Adipose tissue (tissue), 3 donors: Measurements from ENCODE around the gene ITGAE. TPM values are rescaled to one million over a fixed set of nuclear protein-coding genes. Genes with fewer than 3 reads are reported as not detected.

Experiments
- H3K27ac ChIP-seq: one replicate; pipeline ENCODE4 v1.5.1; 2013; ENCODE audit warnings: low read depth, low read length
- WGBS, 3 donors: extraction: QIAGEN DNeasy Blood & Tissue Kit; methylation state at CpG; one replicate each; pipeline ENCODE4 v1.1.7; 2013; 5-methylcytosine and 5-hydroxymethylcytosine counted together
- polyA plus RNA-seq, 3 donors: library from polyadenylated mRNA; stranded (reverse); fragments of 200-250 nt; gene quantifications; one replicate each; pipeline ENCODE4 v1.2.3, GENCODE V29; 2013
- donor health status: healthy with polysubstance abuse.
- donor health status: Bipolar disorder and iron deficiency.
- donor health status: healthy.

Gene ITGAE
- polyA plus RNA-seq, 3 donors, result 17.2 to 47.0 (median 41.3) TPM

DNA sequence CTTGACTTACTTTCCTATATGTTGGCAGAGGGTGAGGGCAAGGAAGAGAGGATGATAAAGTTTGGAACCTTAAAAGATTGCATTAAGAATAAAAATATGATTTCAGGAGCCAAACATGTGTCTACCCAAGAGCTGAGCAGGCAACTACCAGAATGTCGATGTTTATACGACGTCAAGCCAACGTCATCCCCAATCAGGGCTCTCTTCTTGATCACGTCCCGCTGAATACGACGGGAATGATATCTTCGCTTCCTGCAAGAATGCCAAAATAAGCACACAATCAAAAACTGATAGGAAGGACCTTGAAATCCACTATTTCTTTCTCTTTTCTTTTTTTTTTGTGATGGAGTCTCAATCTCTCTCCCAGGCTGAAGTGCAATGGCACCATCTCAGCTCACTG lies 20.1 kb upstream of the ITGAE start:
- WGBS, 3 donors, result 78 to 97% (median 95%) methylated on average over 9 of the region's 9 CpGs
- H3K27ac ChIP-seq, result no peak overlapping the region

DNA sequence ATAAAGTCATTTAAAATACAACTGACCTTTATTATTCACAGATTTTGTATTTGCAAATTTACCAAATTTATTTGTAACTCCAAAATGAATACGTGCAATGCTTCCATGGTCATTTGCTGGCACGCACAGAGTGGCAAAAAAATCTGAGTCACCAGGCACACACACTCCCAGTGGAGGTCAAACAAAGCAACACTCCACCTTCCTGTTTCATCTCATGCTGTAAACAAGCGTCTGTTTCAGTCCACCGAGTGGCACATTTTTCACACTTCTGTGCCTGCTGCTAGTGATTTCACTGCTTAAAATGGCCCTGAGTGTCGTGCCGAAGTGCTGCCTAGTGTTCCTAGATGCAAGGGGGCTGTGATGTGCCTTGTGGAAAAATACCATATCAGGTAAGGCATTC lies 17.8 kb upstream of the ITGAE start:
- no peak overlapping the region for H3K27ac ChIP-seq

GRCh38 chr17:3817851-3818605 lies 17.0 kb upstream of the ITGAE start:
- 91 to 97% (median 92%) methylated on average over 12 of the region's 12 CpGs for WGBS, 3 donors
- no peak overlapping the region for H3K27ac ChIP-seq

More for the DNA sequence above, 17.8 kb upstream of the ITGAE start:
- WGBS, 3 donors, result 78 to 87% (median 79%) methylated on average over 6 of the region's 6 CpGs

DNA sequence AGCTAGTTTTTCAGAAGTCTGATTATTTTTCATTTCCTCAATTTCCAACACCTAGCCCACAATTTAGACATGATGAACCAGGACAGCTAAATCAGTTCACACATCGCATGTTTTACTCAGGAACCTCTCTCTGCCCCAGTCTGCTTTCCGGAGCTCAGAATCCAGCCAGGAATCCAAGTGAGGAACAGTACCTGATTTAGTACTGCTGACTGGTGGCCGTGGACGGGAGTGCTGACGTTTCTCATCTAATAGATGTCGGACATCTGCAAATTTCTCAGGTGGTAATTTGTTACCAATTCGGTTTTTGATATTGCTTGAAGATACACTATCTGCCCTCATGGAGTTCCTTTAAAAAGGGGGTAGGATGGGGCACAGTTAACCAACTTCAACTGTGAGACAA lies 14.9 kb upstream of the ITGAE start:
- H3K27ac ChIP-seq, result no peak overlapping the region
- 88 to 94% (median 92%) methylated on average over 7 of the region's 7 CpGs for WGBS, 3 donors

GRCh38 chr17:3815122-3815521 lies 14.1 kb upstream of the ITGAE start:
- WGBS, 3 donors, result 75 to 89% (median 78%) methylated on average over 6 of the region's 6 CpGs

DNA sequence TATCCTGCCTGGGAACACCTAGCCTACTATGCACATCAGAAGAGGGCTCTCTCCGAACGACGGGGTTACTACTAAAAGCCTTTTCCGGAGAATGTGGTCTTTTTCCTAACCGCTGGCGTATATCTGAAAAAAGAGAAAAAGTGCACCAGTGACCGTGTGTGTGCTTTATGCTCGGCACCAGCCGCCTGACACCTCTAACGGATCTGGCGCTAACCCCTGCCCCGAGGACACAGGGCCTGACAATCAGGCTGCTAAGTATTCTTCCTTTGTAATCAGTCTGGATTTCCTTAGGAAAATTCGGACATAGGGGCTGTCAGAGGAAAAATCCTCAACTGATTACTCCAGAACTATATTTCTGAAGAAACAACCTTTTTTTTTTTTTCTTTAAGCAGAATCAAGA lies 13.4 kb upstream of the ITGAE start:
- 93 to 95% (median 93%) methylated on average over 13 of the region's 13 CpGs for WGBS, 3 donors
- no peak overlapping the region for H3K27ac ChIP-seq

More at GRCh38 chr17:3815122-3815521, 14.1 kb upstream of the ITGAE start:
- no peak overlapping the region for H3K27ac ChIP-seq

- WGBS, 3 donors, result 94% methylated on average over 15 of the region's 15 CpGs
Observed at GRCh38 chr17:3813171-3813570, 12.2 kb upstream of the ITGAE start.

DNA sequence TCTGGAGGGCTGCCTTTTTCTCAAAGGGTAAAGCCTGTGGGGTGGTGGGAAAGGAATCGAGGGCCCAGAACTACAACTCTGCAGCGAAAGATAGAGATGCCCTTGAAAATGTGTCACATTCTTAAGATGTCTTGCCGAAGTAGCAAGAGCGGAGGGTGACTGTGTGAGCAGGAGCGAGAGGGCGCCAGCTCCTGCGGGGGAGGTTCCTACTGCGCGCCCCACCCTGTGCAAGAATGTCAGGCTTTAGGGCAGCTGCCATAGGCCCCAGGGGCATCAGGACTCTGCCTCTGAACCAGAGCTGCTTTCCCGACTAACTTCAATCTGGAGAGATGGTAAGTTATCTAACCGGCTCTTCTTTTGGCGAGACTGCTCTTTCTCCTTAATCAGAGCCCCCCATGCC lies 11.8 kb upstream of the ITGAE start:
- no peak overlapping the region for H3K27ac ChIP-seq
- 88 to 92% (median 89%) methylated on average over 12 of the region's 12 CpGs for WGBS, 3 donors

More at GRCh38 chr17:3813171-3813570, 12.2 kb upstream of the ITGAE start:
- H3K27ac ChIP-seq, result no peak overlapping the region

- no peak overlapping the region for H3K27ac ChIP-seq
- WGBS, 3 donors, result 84 to 90% (median 89%) methylated on average over 10 of the region's 10 CpGs
Observed at GRCh38 chr17:3812284-3812683, 11.3 kb upstream of the ITGAE start.

DNA sequence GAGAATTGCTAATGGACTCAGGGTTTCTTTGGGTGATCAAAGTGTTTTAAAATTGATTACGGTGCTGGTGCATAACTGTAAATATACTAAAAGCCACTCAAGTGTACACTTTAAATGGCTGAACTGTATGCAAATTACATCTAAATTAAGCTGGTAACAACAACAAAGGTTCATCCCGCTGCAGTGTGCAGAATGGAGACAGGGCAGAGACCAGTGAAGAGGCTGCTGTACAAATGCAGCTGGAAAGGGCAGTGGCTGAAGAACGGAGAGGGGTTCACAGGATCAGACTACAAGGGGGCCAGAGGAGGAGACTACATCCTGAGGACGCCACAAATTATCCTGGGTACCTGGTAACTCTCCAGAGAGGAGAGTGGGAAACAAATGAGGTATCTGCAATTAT lies 9.0 kb upstream of the ITGAE start:
- WGBS, 3 donors, result 91 to 93% (median 93%) methylated on average over 4 of the region's 4 CpGs

GRCh38 chr17:3809135-3809534 lies 8.1 kb upstream of the ITGAE start:
- WGBS, 3 donors, result 85 to 97% (median 94%) methylated on average over 4 of the region's 4 CpGs
- H3K27ac ChIP-seq, result no peak overlapping the region

More for the DNA sequence above, 9.0 kb upstream of the ITGAE start:
- H3K27ac ChIP-seq, result no peak overlapping the region

DNA sequence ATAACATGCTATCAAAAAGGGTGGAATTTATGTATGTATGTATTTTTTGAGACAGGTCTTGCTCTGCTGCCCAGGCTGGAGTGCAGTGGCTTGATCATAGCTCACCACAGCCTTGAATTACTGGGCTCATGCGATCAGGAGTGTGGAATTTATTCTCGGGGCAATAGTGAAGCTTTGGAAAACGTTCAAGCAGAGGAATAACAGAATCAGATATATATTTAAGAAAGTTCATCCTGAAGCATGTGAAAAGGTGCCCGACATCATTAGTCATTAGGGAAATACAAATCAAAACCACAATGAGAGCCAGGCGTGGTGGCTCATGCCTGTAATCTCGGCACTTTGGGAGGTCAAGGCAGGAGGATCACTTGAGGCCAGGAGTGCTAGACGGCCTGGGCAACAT lies 7.7 kb upstream of the ITGAE start:
- H3K27ac ChIP-seq, result no peak overlapping the region
- WGBS, 3 donors, result 88 to 91% (median 89%) methylated on average over 7 of the region's 7 CpGs

- WGBS, 3 donors, result 87 to 96% (median 95%) methylated on average over 5 of the region's 5 CpGs
- H3K27ac ChIP-seq, result no peak overlapping the region
Observed at GRCh38 chr17:3805581-3805980, 4.6 kb upstream of the ITGAE start.

GRCh38 chr17:3804503-3804931 lies 3.5 kb upstream of the ITGAE start:
- WGBS, 3 donors, result 40 to 88% (median 80%) methylated on average over 6 of the region's 6 CpGs

DNA sequence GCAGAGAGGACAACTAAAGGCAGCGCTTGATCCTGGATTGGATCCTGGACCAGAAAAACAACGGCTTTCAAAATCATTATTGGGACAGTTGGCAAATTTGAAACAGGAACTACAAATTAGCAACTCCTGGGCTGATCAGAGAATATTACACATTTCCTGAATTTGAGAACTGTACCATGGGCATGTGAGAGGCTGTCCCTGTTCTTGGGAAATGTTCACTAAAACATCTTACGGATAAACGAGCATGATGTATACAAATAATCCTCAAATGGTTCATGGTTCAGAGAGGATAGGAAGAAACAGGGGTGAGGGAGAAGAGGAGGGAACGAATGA lies 2.3 kb upstream of the ITGAE start:
- H3K27ac ChIP-seq, result no peak overlapping the region
- WGBS, 3 donors, result 51 to 65% (median 52%) methylated on average over 5 of the region's 5 CpGs

More at GRCh38 chr17:3804503-3804931, 3.5 kb upstream of the ITGAE start:
- no peak overlapping the region for H3K27ac ChIP-seq

DNA sequence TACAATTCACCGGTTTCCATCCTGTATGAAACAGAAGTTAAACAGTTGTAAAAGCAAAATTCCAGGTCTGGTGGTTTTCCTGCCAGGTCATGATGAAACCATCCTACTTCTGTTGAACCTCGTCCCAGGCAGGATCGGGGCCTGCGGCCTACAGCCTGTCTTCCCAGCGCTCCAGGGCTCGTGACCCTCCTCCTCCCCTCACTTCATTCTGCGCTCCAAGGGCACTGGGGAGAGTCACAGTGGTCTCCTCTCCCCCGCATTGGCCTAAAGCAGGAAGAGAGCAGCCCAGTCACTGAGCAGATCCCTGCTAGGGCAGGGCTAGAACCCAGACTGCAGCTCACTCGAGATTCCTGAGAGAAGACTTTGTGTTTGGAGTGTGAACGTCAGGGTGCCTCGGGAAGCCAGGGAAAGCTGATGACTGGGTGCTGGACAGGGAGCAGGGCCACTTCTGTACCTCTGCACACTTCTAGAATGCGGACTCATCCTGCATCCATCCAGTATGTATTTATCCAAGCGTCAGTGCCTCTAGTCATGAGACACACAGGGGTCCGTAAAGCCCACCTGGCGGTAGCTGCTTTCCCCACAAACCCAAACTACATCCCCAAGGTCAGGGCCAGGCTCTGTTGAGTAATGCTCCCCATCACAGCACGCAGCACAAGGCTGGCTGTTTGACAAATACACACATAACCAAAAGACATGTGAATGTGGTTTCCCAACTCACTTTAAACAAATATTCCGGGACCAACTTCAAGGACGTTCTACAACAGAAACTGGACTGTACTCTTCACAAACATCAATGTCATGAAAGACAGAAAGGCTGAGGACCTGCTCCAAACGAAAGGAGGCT lies 1.7 kb upstream of the ITGAE start:
- no peak overlapping the region for H3K27ac ChIP-seq
- 37 to 59% (median 42%) methylated on average over 19 of the region's 19 CpGs for WGBS, 3 donors

DNA sequence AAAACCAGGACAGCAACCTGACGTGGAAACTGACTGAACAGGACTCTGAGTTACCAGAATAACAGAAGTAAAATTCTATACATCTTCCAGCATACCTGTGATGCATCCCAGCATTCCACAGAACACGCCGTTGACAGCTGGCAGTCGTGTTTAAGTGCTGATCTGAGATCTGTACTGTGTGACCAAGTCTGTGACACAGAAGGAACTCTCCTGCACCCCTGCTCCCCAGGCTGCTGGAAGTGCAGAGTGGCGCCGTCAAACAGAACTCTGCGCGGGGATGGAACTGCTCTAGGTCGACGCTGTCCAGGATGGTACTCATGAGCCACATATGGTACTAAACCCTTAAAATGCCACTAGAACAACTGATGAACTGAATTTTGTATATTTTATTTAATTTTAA lies 804 bp upstream of the ITGAE start:
- WGBS, 3 donors, result 88 to 92% (median 91%) methylated on average over 10 of the region's 10 CpGs
- no peak overlapping the region for H3K27ac ChIP-seq

DNA sequence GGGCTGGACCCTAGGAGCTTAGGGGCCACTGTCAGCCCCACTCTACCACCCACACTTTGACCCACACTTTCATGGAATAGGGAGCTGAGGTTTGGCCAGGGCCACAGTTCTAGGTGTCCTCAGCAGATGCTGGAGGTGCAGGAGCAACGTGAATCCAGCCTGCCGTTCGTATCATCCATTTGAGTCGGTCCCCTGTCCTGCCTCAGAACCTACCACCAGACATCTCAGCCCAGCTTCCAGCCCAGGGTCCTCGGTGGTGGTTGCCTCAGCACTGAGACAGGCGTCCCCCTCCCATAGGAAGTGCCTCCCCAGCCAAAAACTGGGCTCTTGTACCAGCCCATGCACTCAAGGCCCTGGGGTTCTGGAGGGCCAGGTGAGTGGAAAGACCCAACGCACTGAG lies 359 bp upstream of the ITGAE start:
- 82 to 89% (median 84%) methylated on average over 7 of the region's 7 CpGs for WGBS, 3 donors
- H3K27ac ChIP-seq, result no peak overlapping the region

GRCh38 chr17:3799181-3799945 lies 1.6 kb downstream of the ITGAE start:
- WGBS, 3 donors, result 82 to 90% (median 87%) methylated on average over 12 of the region's 12 CpGs
- no peak overlapping the region for H3K27ac ChIP-seq
